ENCODE measurements around the gene PCNX2.

DNA sequence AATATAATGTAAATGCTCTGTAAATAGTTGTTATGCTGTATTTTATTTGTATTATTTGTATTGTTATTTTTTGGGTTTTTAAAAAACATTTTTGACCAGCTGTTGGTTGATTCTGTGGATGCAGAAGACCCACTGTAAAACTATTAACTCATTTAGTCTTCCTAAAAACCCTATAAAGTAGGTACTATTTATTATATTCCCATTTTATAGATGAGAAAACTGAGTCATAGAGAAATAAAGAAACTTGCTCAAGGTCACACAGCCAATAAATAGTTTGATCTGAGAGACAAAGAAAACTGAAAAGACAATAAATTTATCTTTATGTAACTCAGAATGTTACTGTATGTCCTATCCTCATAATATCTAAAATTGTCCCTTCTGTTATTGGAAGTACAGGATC, 30.8 kb upstream of the PCNX2 start:
- TF ChIP-seq, protein P1, sequence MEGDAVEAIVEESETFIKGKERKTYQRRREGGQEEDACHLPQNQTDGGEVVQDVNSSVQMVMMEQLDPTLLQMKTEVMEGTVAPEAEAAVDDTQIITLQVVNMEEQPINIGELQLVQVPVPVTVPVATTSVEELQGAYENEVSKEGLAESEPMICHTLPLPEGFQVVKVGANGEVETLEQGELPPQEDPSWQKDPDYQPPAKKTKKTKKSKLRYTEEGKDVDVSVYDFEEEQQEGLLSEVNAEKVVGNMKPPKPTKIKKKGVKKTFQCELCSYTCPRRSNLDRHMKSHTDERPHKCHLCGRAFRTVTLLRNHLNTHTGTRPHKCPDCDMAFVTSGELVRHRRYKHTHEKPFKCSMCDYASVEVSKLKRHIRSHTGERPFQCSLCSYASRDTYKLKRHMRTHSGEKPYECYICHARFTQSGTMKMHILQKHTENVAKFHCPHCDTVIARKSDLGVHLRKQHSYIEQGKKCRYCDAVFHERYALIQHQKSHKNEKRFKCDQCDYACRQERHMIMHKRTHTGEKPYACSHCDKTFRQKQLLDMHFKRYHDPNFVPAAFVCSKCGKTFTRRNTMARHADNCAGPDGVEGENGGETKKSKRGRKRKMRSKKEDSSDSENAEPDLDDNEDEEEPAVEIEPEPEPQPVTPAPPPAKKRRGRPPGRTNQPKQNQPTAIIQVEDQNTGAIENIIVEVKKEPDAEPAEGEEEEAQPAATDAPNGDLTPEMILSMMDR (IDR thresholded peaks at IDR 0.05; ENCODE audit: insufficient read depth, low read length, poor library complexity, severe bottlenecking): no peak
- no peak for TF ChIP-seq EZH2phosphoT487 (conservative IDR thresholded peaks at IDR 0.05; ENCODE audit: low read length)
